ENCODE measurements around the gene AEBP2. TPM values are rescaled to one million over a fixed set of nuclear protein-coding genes. Genes with fewer than 3 reads are reported as not detected.

The AEBP2 gene
- total and polyA plus RNA-seq, 2 of the 8 experiments (the other 6 are each of a cell fraction or from before 2014, with no cell fraction given), result 13.6 to 61.4 TPM

DNA sequence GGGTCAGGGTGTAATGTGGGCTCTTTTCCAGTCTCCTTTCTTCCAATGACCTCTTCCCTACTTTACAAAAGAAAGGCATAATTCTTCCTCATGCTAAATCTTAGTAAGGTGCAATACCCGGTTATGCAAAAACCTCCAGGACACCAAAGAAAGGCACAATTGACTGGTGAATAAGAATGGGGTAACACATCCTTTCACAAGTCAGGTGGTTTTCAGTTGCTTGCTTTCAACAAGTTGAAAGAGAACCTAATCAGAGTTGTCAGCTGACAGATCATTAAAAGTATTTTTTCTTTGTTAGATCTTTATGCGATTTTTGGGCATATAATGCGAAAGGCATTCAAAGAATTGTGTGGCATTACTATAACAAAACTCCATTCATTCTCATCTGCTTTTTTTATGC, 1.3 kb upstream of the AEBP2 start:
- peaks cover 3% of the 10 kb centered on the region; the same call in 1 of the 2 replicates for H3K23me2 ChIP-seq (ENCODE audit: low read depth, low read length)
- H3K4me3 ChIP-seq (ENCODE audit: extremely low read depth in 1 of 4, insufficient read depth in 2 of 4, low read depth in 3 of 4, low read length in 4 of 4), result peak overlapping the region in 2 of 4 experiments; percentile 14 to 94; a peak in 3 of 8 replicates
- H2BK15ac ChIP-seq (ENCODE audit: low read length), result no peak overlapping the region
- peak overlapping the region; percentile 55 to 58 for H3K4me2 ChIP-seq (ENCODE audit: insufficient read depth in 1 of 2, low read depth in 2 of 2, low read length in 2 of 2)
- H4K8ac ChIP-seq (ENCODE audit: extremely low read depth, insufficient read depth, low read length), result no peak overlapping the region
- no peak overlapping the region; the same call in 1 of the 2 replicates for H3K18ac ChIP-seq (ENCODE audit: extremely low read depth, low read length)
- no peak overlapping the region for H4K91ac ChIP-seq (replicated peaks; ENCODE audit: insufficient read length, low read length)
- H2BK5ac ChIP-seq (ENCODE audit: low read depth, low read length), result peak overlapping the region; percentile 15; the same call in 1 of the 2 replicates
- no peaks in the 10 kb centered on the region for H3K27me3 ChIP-seq (replicated peaks in 1 of 4; ENCODE audit: control insufficient read depth in 3 of 4, extremely low read depth in 1 of 4, insufficient read depth in 3 of 4, low read length in 3 of 4)
- H2BK12ac ChIP-seq (ENCODE audit: low read depth, low read length), result no peak overlapping the region
- H3K9ac ChIP-seq (replicated peaks in 1 of 4; ENCODE audit: extremely low read depth in 1 of 4, low read depth in 3 of 4, low read length in 3 of 4), result no peak overlapping the region
- H3K36me3 ChIP-seq (ENCODE audit: control insufficient read depth in 2 of 4, insufficient read depth in 4 of 4, low read length in 3 of 4), result peaks cover 0 to 11% (median 1%) of the 10 kb centered on the region in 4 experiments; a peak in 2 of 8 replicates
- H3K4ac ChIP-seq (replicated peaks; ENCODE audit: insufficient read length, low read depth, low read length), result no peak overlapping the region
- no peak overlapping the region for H2BK120ac ChIP-seq (replicated peaks; ENCODE audit: low read depth, low read length)
- H2AK5ac ChIP-seq (ENCODE audit: low read depth, low read length), result no peak overlapping the region
- H4K20me1 ChIP-seq (replicated peaks in 1 of 2; ENCODE audit: control insufficient read depth in 1 of 2, insufficient read depth in 2 of 2, low read length in 2 of 2), result peaks cover 5 to 7% of the 10 kb centered on the region in 2 experiments
- 0% methylated on average over 3 of the region's 3 CpGs; no CpG with 5 or more reads in 1 of the 2 experiments for WGBS, 2 experiments (ENCODE audit: extremely low coverage in 1 of 2, insufficient coverage in 1 of 2, insufficient read length in 1 of 2, insufficient replicate concordance in 2 of 2, low coverage in 1 of 2, low lambda C conversion rate in 2 of 2, missing lambda C conversion rate in 1 of 2)
- peaks cover 26 to 35% of the 10 kb centered on the region in 2 experiments for H3K79me2 ChIP-seq (ENCODE audit: control insufficient read depth in 1 of 2, insufficient read depth in 2 of 2, low read length in 2 of 2)
- no peak overlapping the region for H3K14ac ChIP-seq (ENCODE audit: insufficient read length)
- FAIRE-seq (peak; percentile 81), DNase-seq (ENCODE audit: low read depth in 1 of 2, low spot score in 2 of 2) (peak; percentile 29 to 42)
- H3K23ac ChIP-seq (ENCODE audit: insufficient read length), result no peak overlapping the region
- H3K27ac ChIP-seq (ENCODE audit: low read depth, low read length), result peak overlapping the region; percentile 11; the same call in 1 of the 2 replicates
- H3K9me3 ChIP-seq (ENCODE audit: insufficient read depth in 2 of 2, low read depth in 1 of 2, low read length in 1 of 2), result no peaks in the 10 kb centered on the region
- CTCF ChIA-PET (ENCODE audit: partially characterized antibody), result interaction anchor here (0.6 kb wide), 1 partner anchor 33 kb away, joined by 3 read pairs; no protein-coding TSS in a partner anchor
- no peaks in the 10 kb centered on the region for H3K79me1 ChIP-seq (ENCODE audit: low read depth, low read length)
- POLR2A ChIA-PET (ENCODE audit: partially characterized antibody), result interaction anchor here (1.1 to 1.2 kb wide), 2 partner anchors 10 to 26 kb away, joined by 4 read pairs; no protein-coding TSS in a partner anchor
- peak overlapping the region; percentile 97 for H4K5ac ChIP-seq (ENCODE audit: insufficient read length, low read depth, low read length)
- no peak overlapping the region for H2BK20ac ChIP-seq (ENCODE audit: low read length)
- H3K4me1 ChIP-seq (replicated peaks in 1 of 4; ENCODE audit: control insufficient read depth in 3 of 4, insufficient read depth in 4 of 4, low read length in 3 of 4), result peaks cover 2 to 15% (median 14%) of the 10 kb centered on the region in 4 experiments; a peak in 5 of 7 replicates
- no peak overlapping the region for H3K56ac ChIP-seq (replicated peaks; ENCODE audit: insufficient read length, low read depth, low read length)
- H2AFZ ChIP-seq (ENCODE audit: low read length), result no peak overlapping the region
- TF ChIP-seq CBX8 (IDR thresholded peaks at IDR 0.05; ENCODE audit: borderline replicate concordance, low read depth, low read length) (no peak), TAF7 (optimal IDR thresholded peaks at IDR 0.05; ENCODE audit: borderline replicate concordance, low read depth, low read length) (peak; percentile 17), HDAC2 (IDR thresholded peaks at IDR 0.05; ENCODE audit: borderline replicate concordance in 1 of 2, low read depth in 2 of 2, low read length in 2 of 2) (peak in 1 of 2 experiments; percentile 76; a peak in 1 of 4 replicates), BCL11A (IDR thresholded peaks at IDR 0.05; ENCODE audit: low read depth in 2 of 2, low read length in 2 of 2) (no peak), CEBPB (IDR thresholded peaks at IDR 0.05; ENCODE audit: low read depth, low read length) (0 out of 2 replicates have a peak, but pooled peaks have one; percentile 1), ASH2L (IDR thresholded peaks at IDR 0.05; ENCODE audit: low read length) (peak; percentile 38), MAX (IDR thresholded peaks at IDR 0.05) (no peak), SP1 (IDR thresholded peaks at IDR 0.05; ENCODE audit: low read depth, low read length) (0 out of 2 replicates have a peak, but pooled peaks have one; percentile 16), RXRA (IDR thresholded peaks at IDR 0.05; ENCODE audit: insufficient read depth, low read depth, low read length) (no peak), SIX5 (IDR thresholded peaks at IDR 0.05; ENCODE audit: low read depth, low read length) (no peak), POU5F1 (IDR thresholded peaks at IDR 0.05; ENCODE audit: low read depth, low read length) (peak; percentile 61; the same call in 1 of the 2 replicates), SIN3A (conservative IDR thresholded peaks at IDR 0.05 in 1 of 2, IDR thresholded peaks at IDR 0.05 in 1 of 2; ENCODE audit: low read depth in 1 of 2, low read length in 2 of 2) (peak; percentile 60; a peak in 1 of 4 replicates)

Measured in H1 (cell line).